GM12878 (cell line): ENCODE data around the gene MOCS1. TPM values are rescaled to one million over a fixed set of nuclear protein-coding genes. Genes with fewer than 3 reads are reported as not detected.

Source experiments
- ATAC-seq: fragments of 200-7000 bp; cut with Tn5 transposase; 3 replicates; pipeline ENCODE4 v1.9.1; 2020; ENCODE audit warnings: mild to moderate bottlenecking, moderate library complexity
- BruUV-seq: library from RNA; stranded (reverse); fragments of 400-500 nt; replicated peaks from 2 replicates; lab custom pipeline; 2021; lab: Mats Ljungman, UMichigan
- CTCF ChIA-PET: fragments of 300-600 bp; sonication (Branson Sonifier 250); formaldehyde crosslinking; extraction: SDS; loops from one replicate; lab custom pipeline; 2021; ENCODE audit warnings: inconsistent platforms; lab: Yijun Ruan, JAX
- POLR2A ChIA-PET: fragments of 350-600 bp; formaldehyde crosslinking; extraction: SDS; loops from one replicate; lab custom pipeline; 2021; ENCODE audit warnings: inconsistent platforms; lab: Charles Lee
- RAD21 ChIA-PET: fragments of 300-600 bp; sonication (Branson Sonifier 250); formaldehyde crosslinking; loops from one replicate; lab custom pipeline; 2023; ENCODE audit warnings: antibody characterized with exemption; ENCODE audit not compliant: unreplicated experiment; lab: Charles Lee
- SMC1A ChIA-PET: fragments of 300-600 bp; sonication (Branson Sonifier 250); formaldehyde crosslinking; loops from one replicate; lab custom pipeline; 2023; ENCODE audit not compliant: unreplicated experiment, uncharacterized antibody; lab: Charles Lee
- DNase-seq: peaks from one replicate; pipeline ENCODE4 v3.0.0-alpha.2; 2011; ENCODE audit warnings: low read depth, low spot score
- FAIRE-seq: peaks from 3 replicates; lab custom pipeline; 2011; peaks lifted over from hg19 to GRCh38; lab: Jason Lieb, UNC
- H2AFZ ChIP-seq: 2 replicates; pipeline ENCODE4 v1.6.0; 2011; ENCODE audit warnings: low read depth, low read length, control low read depth; ENCODE audit not compliant: control insufficient read depth
- H3K27ac ChIP-seq: 2 replicates; pipeline ENCODE4 v1.5.1; 2011; ENCODE audit warnings: control low read depth; ENCODE audit not compliant: control insufficient read depth, insufficient read depth
- H3K27me3 ChIP-seq, 2 experiments: replicated peaks in 1 of 2; 2 replicates each; pipeline versions ENCODE4 v1.6.0 to v1.6.1; 2011; ENCODE audit warnings: low read length in 1 of 2; ENCODE audit not compliant: control insufficient read depth in 2 of 2, insufficient read depth in 2 of 2
- H3K36me3 ChIP-seq, 2 experiments: 2 replicates each; pipeline ENCODE4 v1.5.1; 2011; ENCODE audit warnings: low read length in 1 of 2; ENCODE audit not compliant: control insufficient read depth in 2 of 2, insufficient read depth in 2 of 2
- H3K4me1 ChIP-seq: 2 replicates; pipeline ENCODE4 v1.6.1; 2011; ENCODE audit warnings: mild to moderate bottlenecking, low read length, moderate library complexity, mixed read lengths; ENCODE audit not compliant: control insufficient read depth, insufficient read depth
- H3K4me2 ChIP-seq: 2 replicates; pipeline ENCODE4 v1.6.0; 2011; ENCODE audit warnings: control low read depth; ENCODE audit not compliant: control insufficient read depth, insufficient read depth
- H3K4me3 ChIP-seq: fragments of 200-600 bp; sonication (generic); 2 replicates; pipeline ENCODE4 v1.5.1; 2016
- H3K79me2 ChIP-seq: 2 replicates; pipeline ENCODE4 v1.6.0; 2011; ENCODE audit warnings: low read length; ENCODE audit not compliant: control insufficient read depth, insufficient read depth
- H3K9ac ChIP-seq: 2 replicates; pipeline ENCODE4 v1.8.0; 2011; ENCODE audit warnings: low read length, control low read depth, mixed read lengths; ENCODE audit not compliant: control insufficient read depth, insufficient read depth
- H3K9me3 ChIP-seq: replicated peaks from 3 replicates; pipeline ENCODE4 v1.5.1; 2011; ENCODE audit warnings: mild to moderate bottlenecking, low read length; ENCODE audit not compliant: control insufficient read depth, insufficient read depth
- H4K20me1 ChIP-seq: 2 replicates; pipeline ENCODE4 v1.6.0; 2011; ENCODE audit not compliant: control insufficient read depth, insufficient read depth
- BRCA1 ChIP-seq: IDR thresholded peaks from 2 replicates; pipeline ENCODE4 v1.6.1; 2011; ENCODE audit warnings: low read depth, low read length, improper control_type of control experiment
- CREB1 ChIP-seq: IDR thresholded peaks from 2 replicates; pipeline ENCODE4 v1.6.1; 2012; ENCODE audit warnings: low read depth, mild to moderate bottlenecking, inconsistent platforms
- EED ChIP-seq: sonication (generic); IDR thresholded peaks from 2 replicates; pipeline ENCODE4 v1.6.1; 2016; ENCODE audit warnings: antibody characterized with exemption, low read depth
- ESRRA ChIP-seq: IDR thresholded peaks from 2 replicates; pipeline ENCODE4 v1.6.1; 2012; ENCODE audit warnings: mild to moderate bottlenecking, low read length, improper control_type of control experiment
- ETV6 ChIP-seq, 2 experiments: fragments of 450-650 bp in 1 of 2; IDR thresholded peaks in 1 of 2; conservative IDR thresholded peaks in 1 of 2; 2 replicates each; pipeline ENCODE4 v1.6.1; 2014; ENCODE audit warnings: antibody characterized with exemption in 1 of 2, borderline replicate concordance in 1 of 2, low read depth in 1 of 2, mild to moderate bottlenecking in 1 of 2, moderate library complexity in 1 of 2
- MEF2A ChIP-seq: IDR thresholded peaks from 2 replicates; pipeline ENCODE4 v1.6.1; 2011; ENCODE audit warnings: low read depth, mild to moderate bottlenecking, low read length, moderate library complexity; ENCODE audit not compliant: insufficient read depth
- MTA2 ChIP-seq: fragments of 450-650 bp; IDR thresholded peaks from 2 replicates; pipeline ENCODE4 v1.6.1; 2016; ENCODE audit warnings: low read depth, mild to moderate bottlenecking, moderate library complexity
- MXI1 ChIP-seq: fragments of 150-350 bp; IDR thresholded peaks from 2 replicates; pipeline ENCODE4 v1.6.1; 2011; ENCODE audit warnings: low read depth, mild to moderate bottlenecking, inconsistent platforms, low read length, improper control_type of control experiment
- MYC ChIP-seq: IDR thresholded peaks from 2 replicates; pipeline ENCODE4 v1.6.1; 2011; ENCODE audit warnings: mild to moderate bottlenecking, low read length, moderate library complexity, inconsistent platforms; ENCODE audit not compliant: insufficient read depth, insufficient replicate concordance, insufficient read length, severe bottlenecking
- NFIC ChIP-seq: IDR thresholded peaks from 2 replicates; pipeline ENCODE4 v1.6.1; 2012; ENCODE audit warnings: low read depth, mild to moderate bottlenecking, inconsistent platforms, low read length, moderate library complexity
- NFXL1 ChIP-seq: fragments of 450-650 bp; IDR thresholded peaks from 2 replicates; pipeline ENCODE4 v1.6.1; 2017; ENCODE audit warnings: antibody characterized with exemption, mild to moderate bottlenecking, borderline replicate concordance
- NR2C1 ChIP-seq: fragments of 450-650 bp; IDR thresholded peaks from 2 replicates; pipeline ENCODE4 v1.6.1; 2017; ENCODE audit warnings: antibody characterized with exemption, mild to moderate bottlenecking, moderate library complexity
- POLR2A ChIP-seq: IDR thresholded peaks from 2 replicates; pipeline ENCODE4 v1.6.1; 2011; ENCODE audit warnings: low read depth, mild to moderate bottlenecking, low read length
- RAD51 ChIP-seq: fragments of 450-650 bp; IDR thresholded peaks from 2 replicates; pipeline ENCODE4 v1.6.1; 2016; ENCODE audit warnings: moderate library complexity, mild to moderate bottlenecking, inconsistent platforms
- SIN3A ChIP-seq: IDR thresholded peaks from 2 replicates; pipeline ENCODE4 v1.6.1; 2012; ENCODE audit warnings: low read depth, low read length, improper control_type of control experiment
- SMARCA5 ChIP-seq: fragments of 450-650 bp; IDR thresholded peaks from 2 replicates; pipeline ENCODE4 v1.6.1; 2017; ENCODE audit warnings: mild to moderate bottlenecking
- STAT1 ChIP-seq: fragments of 450-650 bp; conservative IDR thresholded peaks from 2 replicates; pipeline ENCODE4 v1.6.1; 2014; ENCODE audit warnings: antibody characterized with exemption, mild to moderate bottlenecking
- WRNIP1 ChIP-seq: IDR thresholded peaks from 2 replicates; pipeline ENCODE4 v1.6.1; 2011; ENCODE audit warnings: low read depth, low read length, improper control_type of control experiment, borderline replicate concordance
- WGBS: methylation state at CpG from one replicate; pipeline ENCODE4 v1.1.6; 2016; ENCODE audit warnings: low lambda C conversion rate; ENCODE audit not compliant: insufficient replicate concordance, insufficient coverage; ENCODE audit errors: missing lambda C conversion rate; 5-methylcytosine and 5-hydroxymethylcytosine counted together
- in situ Hi-C: fragments of 300-500 bp; cut with MboI; formaldehyde crosslinking; loops from 9 replicates; pipeline ENCODE4 v1.14.3; 2018; ENCODE audit warnings: mixed read lengths
- intact Hi-C: fragments of 100-400 bp; cut with micrococcal nuclease; formaldehyde crosslinking; loops from one replicate; pipeline ENCODE4 v1.14.2; 2022; ENCODE audit not compliant: unreplicated experiment
- polyA plus RNA-seq, 11 experiments: library from polyadenylated mRNA; depleted of rRNA in 4 of 11; unstranded in 6 of 11; stranded (reverse) in 5 of 11; fragments of >200 nt; fragmentation: Nextera tagmentation in 4 of 11; fragmentation: Illumina TruSeq in 1 of 11; extraction: Ambion mirVana in 4 of 11; extraction: Trizol in 1 of 11; gene quantifications; 1 replicate in 1 of 11; 2 replicates in 10 of 11; pipeline versions ENCODE4 v1.2.1 to v1.2.3, GENCODE V29; 2011 to 2016; ENCODE audit warnings: inconsistent platforms in 2 of 11, missing spikeins in 2 of 11, low read depth in 1 of 11
- total RNA-seq, 4 experiments: library from RNA; depleted of rRNA in 3 of 4; stranded (reverse); fragments of >200 nt in 3 of 4; fragmentation: Illumina TruSeq in 1 of 4; extraction: Trizol in 1 of 4; gene quantifications; 2 replicates each; pipeline versions ENCODE4 v1.2.1 to v1.2.3, GENCODE V29; 2013 to 2021

MOCS1 gene
- total and polyA plus RNA-seq, 10 of the 15 experiments (the other 5 are each of a cell fraction or from before 2014, with no cell fraction given) = 0.02 to 5.4 (median 0.16) TPM; not detected in 2

DNA sequence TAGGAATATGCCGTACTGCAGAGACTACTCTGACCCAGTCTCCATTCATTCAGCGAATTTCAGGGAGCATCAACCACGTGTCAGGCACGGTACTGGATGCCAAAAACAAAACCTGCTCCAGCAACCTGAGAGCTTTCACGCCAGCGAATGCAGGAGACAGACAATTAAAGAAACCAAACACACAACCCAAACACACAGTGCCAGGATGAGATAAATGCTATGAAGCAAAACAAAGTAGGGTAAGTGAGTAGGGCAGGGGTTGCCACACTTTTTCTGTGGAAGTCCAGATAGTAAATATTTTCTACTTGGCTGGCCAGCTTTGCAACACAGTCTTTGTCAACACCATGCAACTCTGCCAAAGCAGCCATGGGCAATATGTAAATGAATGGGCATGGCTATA lies 10.0 kb downstream of the MOCS1 start:
- H3K9me3 ChIP-seq = no peaks in the 10 kb centered on the region
- H4K20me1 ChIP-seq = no peaks in the 10 kb centered on the region
- ChIA-PET SMC1A (no interaction called here), RAD21 (no interaction called here), POLR2A (no interaction called here), CTCF (no interaction called here)
- ATAC-seq (no peak), FAIRE-seq (no peak), DNase-seq (no peak)
- no peaks in the 10 kb centered on the region for H3K79me2 ChIP-seq
- no peak overlapping the region for H3K4me3 ChIP-seq
- no peak overlapping the region for H2AFZ ChIP-seq
- in situ Hi-C loops = no loop called here
- no peaks in the 10 kb centered on the region for H3K27me3 ChIP-seq
- 10% methylated on average over 6 of the region's 6 CpGs for WGBS
- intact Hi-C loops = no loop called here
- no peak overlapping the region for H3K9ac ChIP-seq
- no peak overlapping the region for H3K27ac ChIP-seq
- no peak for TF ChIP-seq ESRRA
- TF ChIP-seq NFXL1 = no peak
- no peak for TF ChIP-seq BRCA1
- no peak for TF ChIP-seq NR2C1
- TF ChIP-seq SMARCA5 = no peak
- no peak for TF ChIP-seq STAT1
- TF ChIP-seq MYC = no peak
- no peak for TF ChIP-seq MEF2A
- no peak for TF ChIP-seq WRNIP1
- no peak for TF ChIP-seq MTA2
- TF ChIP-seq RAD51 = no peak
- no peak for TF ChIP-seq SIN3A
- TF ChIP-seq EED = no peak
- no peak for TF ChIP-seq ETV6 (conservative IDR thresholded peaks at IDR 0.05 in 1 of 2, IDR thresholded peaks at IDR 0.05 in 1 of 2; ENCODE audit: borderline replicate concordance in 1 of 2, low read depth in 1 of 2)
- no peak for TF ChIP-seq CREB1
- TF ChIP-seq NFIC = no peak
- TF ChIP-seq MXI1 = no peak
- no peak for TF ChIP-seq POLR2A
- BruUV-seq = no TSS peak
- no peaks in the 10 kb centered on the region for H3K36me3 ChIP-seq
- no peak overlapping the region for H3K4me2 ChIP-seq
- no peaks in the 10 kb centered on the region for H3K4me1 ChIP-seq
